Activated naive CD4-positive, alpha-beta T cell treated with anti-CD3 and anti-CD28 coated beads, Interleukin-2, amount 50 U/mL, for 16 hours (primary cell): ENCODE results near the gene NEGR1.

Source experiments
- DNase-seq: peaks from one replicate; pipeline ENCODE4 v3.0.0-alpha.2; 2020

Gene NEGR1

DNA sequence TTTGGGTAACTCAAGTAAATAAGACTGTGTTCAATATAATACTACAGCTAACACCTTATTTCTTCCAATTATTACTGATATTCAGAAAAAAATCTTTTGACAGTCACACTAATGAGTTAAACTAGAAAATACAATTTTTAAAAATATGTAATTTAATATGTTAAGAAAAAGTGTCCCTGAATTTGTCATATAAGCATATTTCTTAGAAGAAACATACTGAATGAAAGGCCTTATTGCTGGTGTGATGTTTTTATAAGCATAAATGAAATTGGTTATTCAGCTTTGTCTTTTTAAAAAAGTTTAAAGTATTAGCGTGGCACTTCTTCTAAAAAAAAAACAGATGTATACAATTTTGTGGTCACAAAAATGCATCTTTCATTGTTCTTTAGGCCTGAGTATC, 267.3 kb downstream of the NEGR1 start:
- DNase-seq, result no peak

DNA sequence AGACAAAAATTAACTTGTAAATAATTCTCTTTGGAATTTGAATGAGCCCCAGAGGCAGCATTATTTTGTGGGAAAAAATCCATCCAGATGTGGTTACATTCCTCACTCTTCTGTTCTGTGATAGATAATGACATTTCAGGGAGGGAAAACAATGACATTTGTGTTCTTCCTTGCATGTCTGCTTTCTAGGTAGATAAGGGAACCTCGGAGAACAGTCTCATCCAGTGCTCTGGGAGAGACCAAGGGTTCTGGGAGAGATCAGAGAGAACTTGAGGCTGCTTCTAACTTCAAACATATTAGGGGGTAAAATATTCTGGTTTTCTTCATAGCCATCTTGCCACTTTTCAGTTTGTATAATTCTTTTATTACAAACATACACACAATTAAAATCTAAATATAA, 269.2 kb downstream of the NEGR1 start:
- DNase-seq, result no peak

DNA sequence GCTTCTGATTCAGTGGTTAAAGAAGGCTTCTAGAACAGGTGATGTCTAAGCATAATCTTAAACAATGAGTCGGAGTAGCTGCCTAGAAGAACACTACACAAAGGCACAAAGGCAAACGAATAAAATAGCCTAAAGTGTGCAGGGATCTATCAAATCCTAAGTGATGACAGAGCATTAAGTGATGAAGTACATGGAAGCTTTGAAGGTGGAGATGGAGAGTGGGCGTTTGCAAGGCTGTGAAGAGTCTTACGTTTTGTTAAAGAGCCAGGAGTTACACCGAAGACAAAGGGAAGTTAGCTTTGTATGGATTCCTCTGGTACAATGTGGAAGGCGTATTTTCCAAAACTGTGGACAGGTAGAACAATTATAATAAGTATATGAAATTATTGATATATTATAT, 270.6 kb downstream of the NEGR1 start:
- DNase-seq, result no peak

DNA sequence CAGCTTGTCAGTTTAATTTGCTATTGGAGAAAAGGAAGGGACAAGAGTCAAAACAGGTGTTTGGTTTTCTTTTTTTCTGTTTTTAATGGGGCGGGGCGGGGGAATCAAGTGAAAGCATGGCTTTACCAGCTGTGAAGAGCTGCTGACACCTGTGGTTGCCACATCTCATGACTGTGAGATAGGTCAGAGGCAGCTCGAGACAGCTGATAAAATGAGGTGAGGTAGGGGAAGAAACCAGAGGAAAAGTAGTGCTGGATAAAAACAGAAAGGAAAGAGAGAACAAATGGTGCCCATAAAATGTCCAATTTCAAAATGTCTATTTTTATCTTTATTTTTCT, 272.3 kb downstream of the NEGR1 start:
- DNase-seq, result no peak

DNA sequence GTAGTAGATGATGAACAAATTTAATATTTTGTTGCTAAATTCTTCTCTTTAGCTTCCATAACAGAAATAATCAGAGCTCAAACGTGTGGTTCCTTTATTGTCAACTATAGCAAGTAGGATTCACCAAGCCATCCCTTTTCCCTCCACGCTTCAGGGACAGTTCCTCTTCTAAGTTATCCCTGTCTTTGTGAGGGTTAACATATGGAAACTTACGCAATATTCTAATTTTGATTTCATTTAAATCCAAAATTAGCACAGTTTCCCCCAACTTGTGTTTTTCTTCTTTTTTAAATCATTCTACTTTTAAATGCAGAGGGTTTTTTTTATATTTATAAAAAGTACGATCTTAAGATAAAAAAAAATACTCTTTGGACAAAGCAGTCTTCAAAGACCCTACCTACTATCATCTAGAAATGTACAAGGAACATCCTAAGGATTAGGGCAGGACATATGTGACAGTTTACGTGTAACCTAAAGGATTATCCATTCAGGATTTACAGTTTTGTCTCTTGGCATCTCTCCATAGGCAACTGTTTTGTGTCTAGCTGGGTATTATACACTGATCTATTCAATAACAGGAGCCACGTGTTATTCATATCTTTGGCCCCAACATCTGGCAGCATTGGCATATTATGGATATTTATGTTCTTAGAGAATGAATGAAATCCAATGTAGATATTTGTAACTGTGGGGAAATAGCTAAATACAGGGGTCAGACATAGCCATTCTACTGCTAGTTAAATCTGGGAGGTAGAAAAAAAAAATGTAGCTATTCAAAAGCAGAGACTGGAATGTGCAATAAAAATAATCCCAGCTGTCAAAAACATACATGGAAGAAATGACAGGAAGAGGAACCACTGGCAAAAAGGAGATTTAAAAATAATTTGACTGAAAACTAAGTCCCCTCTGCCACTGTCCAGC, 272.9 kb downstream of the NEGR1 start:
- no peak for DNase-seq

DNA sequence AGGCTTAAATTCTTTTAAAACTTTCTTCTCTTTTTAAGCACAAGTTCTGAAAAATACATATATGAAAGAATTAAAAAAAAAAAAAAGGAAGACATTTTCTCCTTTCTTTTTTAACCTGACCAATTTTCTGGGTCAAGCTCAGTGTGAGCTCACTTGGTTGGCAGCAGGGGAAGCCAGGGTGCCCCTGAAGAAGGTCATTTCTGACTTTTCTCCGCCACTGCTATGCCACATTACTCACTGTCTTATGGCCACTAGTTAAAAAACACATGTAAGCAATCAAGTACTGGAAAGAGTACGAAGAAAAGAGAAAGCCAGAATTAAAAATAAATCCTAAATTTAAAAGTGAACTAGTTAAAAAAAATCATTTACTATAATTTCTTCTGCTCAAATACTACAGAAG, 275.0 kb downstream of the NEGR1 start:
- no peak for DNase-seq

DNA sequence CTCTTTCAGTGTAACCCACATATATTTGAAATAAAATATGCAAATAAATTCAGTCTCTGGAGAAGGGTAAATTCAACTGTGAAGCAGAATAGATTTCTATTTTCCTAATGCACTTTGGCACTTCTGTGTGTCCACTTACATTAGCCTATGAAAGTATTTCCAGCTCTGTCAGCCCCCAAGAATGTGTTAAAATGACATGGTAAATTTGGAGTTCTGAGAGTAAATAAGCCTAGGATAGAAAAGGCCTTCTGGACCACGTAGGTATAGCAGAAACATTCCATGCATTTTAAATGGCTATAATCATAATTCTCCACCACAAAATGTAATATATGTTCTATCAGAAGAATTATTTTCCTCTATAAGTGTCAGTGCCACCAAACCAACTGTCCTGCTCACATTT, 276.2 kb downstream of the NEGR1 start:
- DNase-seq, result no peak

DNA sequence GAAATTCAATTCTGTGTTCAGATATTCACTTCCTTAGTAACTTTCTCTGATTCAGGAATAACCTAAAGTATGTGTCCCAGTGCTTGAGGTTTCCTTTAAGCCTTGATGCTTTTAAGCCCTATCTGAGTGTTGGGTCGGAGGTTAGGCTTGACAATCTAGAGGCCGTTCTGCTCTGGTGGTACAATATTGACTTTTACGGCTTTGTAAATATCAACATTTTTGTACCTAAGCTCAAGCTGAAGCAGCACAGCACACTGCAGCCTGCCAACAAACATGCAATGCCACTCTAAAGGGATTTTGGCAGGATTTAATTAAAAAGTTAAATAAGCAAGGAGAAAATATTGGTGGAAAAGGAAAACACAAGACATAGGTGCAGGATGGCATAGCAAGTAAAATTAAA, 279.2 kb downstream of the NEGR1 start:
- DNase-seq, result no peak

DNA sequence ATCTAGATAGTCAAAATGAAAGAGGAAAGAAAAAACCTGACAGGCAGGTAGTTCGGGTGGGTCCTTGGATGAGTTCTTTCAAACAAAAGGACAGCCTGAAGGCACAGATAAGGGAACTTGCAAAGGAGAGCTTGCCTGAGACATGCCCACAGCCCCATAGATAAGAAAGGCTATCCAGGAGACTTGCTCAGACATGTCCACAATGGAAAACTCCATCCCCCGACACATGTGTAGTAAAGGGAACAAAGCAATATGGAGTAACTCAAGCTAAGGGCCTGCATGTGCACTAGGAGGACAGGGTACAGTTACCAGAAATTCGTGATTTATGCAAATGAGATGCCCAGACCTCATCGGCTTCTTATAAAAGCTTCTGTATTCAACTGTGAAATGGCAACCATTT, 281.5 kb downstream of the NEGR1 start:
- DNase-seq, result no peak

DNA sequence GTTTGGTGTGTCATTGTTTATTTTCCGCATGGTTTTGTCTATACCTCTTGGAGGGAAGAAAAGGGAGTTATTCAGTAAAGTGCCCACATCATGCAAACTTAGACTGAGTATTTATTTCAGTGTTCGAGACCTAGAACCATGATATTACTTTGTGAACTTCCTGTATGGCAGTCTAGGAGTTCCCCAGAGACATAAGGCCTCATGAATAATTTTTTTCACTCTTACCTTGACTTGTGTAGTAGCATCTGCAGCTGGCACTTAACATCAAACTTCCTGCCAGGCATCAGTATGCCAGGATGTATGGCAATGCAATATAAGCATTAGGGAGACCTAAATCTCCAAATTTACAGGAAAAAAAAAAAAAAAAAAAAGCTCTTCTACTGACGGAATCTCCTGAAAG, 287.7 kb downstream of the NEGR1 start:
- DNase-seq, result no peak

DNA sequence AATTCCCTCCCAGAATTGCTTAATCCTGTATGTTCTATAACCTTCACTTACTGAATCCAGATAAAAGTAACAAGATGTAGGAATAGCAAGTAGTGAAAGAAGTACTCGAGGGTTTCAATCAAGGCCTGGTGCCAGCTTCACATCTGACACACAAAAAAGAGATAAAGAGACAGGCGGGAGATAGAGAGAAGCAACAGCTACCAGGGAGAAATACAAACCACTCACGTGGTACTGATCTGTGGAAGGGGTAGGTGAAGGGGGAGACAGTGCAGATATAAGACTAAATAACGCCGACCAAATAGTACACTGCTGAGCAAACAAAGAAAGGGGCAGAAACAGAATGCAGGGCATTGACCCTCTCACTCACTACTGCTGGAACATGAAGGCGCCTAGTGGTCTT, 295.2 kb downstream of the NEGR1 start:
- DNase-seq, result no peak

DNA sequence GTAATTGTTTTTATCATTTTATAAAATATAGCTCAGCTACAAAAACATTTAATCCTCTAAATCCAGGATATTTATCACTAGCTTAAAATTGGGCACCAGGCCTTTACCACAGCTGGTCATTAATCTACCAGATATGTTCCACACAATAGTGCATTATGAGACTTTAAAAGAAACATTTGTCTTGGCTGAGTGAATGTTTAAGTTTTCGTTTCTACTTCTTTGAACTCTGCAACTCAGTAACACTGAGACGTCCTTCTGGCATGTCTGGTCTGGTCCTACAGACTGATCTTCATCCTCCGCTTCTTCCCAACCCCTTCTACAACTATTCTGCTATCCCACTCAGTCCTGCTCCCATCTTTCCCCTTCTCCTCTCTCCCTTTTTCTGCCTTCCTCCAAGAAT, 296.2 kb downstream of the NEGR1 start:
- DNase-seq, result no peak

DNA sequence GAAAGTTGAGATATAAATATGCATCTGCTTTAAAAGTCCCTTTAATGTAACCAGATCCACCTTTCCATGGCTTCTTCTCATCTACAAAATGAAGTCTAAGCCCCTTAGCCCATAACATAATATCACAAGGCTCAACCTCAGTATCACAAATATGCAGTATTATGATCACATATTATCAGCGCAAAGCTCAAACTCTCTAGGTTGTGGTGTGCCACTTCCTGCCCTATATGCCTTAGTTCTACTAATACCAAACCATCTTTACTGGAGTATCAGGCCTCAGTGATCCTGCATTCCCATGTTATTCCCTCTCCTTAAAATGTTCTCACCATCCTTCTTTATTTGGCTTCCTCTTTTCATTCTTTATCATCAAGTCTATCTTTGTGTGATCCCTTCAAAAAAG, 301.8 kb downstream of the NEGR1 start:
- DNase-seq, result no peak

DNA sequence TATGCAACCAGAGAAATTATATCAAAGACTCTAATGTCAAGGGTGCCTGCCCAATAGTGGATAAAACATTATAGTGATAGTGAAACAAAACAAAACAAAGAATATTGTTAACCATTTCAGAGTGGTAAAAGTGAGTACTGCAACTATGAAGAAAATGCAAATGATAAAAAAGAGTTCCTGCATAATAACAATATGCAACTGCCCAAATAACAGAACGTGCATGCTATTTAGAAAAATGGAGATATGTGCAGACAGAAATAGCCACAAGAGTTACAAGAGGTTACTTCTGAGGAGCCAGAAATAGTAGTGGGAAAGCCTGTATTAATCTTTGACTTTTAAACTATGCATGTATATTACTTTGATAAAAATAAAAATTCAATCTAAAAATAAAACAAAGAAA, 302.5 kb downstream of the NEGR1 start:
- DNase-seq, result no peak

DNA sequence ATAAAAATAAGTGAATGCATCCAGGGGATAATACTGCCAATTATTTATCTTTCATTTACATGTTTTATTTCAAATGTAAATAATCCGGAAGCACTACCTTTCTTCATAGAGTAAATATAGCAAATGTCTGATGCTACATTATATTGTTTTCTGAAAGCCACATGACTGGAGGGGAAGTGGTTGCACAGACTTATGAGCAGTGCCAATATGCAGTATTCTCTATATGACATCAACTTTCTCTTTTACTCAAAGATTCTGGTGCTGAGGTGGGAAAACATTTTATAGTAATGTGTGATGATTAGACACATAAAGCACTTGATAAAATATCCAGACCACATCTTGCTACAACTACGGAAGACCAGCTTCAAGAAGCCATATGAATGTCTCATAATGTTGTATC, 314.7 kb downstream of the NEGR1 start:
- DNase-seq, result no peak

DNA sequence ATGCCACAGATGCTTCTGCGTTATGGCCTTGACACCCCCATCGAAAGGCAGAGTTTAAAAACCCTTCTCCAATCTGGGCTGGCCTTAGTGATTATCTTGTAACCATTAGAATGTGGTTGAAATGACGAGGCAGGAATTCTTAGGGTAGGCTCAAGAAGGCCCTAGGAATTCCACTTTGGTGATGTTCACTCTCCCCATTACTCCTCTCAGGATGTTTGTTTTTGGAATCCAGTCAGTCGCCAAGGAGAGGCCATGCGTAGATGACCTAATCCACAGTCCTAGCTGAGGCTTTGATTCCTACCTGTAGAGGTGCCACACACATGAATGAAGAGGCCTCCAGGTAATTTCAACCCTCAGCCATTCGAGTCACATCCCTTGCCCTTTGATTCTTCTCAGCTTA, 318.2 kb downstream of the NEGR1 start:
- DNase-seq, result no peak

DNA sequence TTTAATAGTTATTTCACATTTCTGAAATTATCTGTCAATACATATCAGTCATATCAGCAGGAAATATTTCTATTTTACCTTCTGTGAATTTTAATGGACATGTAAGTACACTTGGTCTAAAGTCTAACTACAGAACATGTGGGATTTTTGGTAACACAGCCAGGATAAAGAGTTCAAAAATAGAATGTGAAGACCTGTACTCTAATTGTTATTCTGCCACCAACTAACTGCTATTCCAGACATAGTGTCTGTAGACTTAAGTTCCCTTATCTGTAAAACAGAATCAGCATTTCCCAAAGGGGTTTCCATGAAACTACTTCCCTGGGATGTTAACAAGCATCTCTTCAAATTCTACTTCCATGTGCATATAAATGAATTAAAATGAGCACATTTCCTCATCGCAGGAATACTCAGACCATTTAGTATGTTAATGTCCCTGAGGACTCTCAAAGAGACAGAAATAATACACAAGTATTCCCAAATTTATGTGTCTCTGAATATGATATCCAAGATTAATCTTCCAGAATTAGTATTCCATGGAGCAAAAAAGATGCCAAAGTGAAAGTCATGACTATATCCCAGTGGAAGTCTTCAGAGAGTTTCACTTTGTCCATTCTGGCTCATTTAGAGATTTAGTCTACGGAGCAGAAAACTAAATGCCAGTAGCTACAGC, 325.6 kb downstream of the NEGR1 start:
- no peak for DNase-seq

DNA sequence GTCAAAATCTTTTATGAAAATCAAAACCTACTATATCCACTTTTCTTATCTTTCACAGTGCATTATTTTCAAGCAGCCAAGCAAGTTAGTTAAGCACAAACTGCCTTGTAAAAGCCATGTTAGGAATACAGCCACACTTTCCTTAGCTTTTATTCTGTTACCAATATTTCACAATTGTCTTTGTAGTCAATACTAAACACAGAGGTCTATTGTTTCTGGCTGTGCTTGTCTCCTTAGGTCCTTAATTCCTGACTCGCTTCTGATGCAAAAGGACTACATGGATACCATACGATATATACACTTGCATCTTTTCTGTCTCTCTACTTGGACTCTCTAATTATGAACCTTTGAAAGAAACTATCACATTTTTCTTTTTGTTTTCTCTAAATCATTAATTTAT, 331.8 kb downstream of the NEGR1 start:
- no peak for DNase-seq

DNA sequence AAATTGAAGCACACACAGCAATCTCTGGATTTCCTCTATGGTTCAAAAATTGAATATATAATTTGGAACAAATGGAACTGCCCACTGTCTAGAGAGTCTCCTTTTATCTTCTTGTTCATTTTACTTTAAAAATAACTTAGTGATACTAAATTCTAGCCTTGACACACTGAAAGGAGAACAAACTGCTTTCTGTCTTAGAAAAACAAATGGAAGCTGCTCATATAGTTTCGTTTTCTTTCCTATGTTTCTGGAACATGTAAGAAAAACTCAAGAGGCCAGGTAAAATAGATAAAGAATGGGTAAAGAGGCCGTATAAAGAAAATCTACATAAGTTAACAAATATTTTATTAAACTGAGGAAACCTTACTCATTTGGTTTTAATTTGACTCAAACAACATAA, 332.7 kb downstream of the NEGR1 start:
- no peak for DNase-seq

DNA sequence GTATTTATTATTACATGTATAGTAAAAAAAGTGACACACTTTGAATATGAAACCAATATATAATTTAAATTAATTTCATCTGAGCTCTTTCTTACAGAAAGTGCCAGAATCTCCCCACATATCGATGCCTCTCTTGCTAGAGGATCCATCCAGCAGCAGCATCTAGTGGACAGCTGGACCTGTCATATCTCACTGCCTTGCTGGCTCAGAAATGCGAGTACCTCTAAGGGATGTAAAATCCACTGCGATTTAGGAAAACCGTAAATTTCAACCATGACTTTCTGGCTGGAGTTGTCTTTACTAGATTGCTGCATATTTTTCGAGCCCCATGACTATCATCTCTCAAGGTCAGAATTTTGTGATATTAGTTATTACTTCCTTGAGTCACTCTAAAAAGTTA, 333.8 kb downstream of the NEGR1 start:
- no peak for DNase-seq

DNA sequence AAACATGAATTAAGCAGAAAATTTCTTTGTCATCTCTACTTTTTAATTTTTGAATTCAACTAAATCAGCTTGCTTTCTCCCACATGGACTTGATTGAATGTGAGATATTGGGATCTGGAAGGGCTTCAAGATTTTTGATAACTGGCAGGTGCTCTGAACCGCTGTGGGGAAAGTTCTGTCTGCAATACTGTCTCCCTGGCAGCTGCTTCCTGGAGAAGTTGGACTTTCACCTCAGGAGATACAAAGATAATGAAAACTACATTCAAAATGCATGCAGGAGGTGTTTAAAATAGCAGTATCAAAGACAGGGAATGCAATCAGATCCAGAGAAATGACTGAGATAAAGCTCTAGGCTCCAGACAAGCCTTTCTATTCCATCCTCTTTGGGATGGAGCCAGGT, 338.3 kb downstream of the NEGR1 start:
- DNase-seq, result no peak

DNA sequence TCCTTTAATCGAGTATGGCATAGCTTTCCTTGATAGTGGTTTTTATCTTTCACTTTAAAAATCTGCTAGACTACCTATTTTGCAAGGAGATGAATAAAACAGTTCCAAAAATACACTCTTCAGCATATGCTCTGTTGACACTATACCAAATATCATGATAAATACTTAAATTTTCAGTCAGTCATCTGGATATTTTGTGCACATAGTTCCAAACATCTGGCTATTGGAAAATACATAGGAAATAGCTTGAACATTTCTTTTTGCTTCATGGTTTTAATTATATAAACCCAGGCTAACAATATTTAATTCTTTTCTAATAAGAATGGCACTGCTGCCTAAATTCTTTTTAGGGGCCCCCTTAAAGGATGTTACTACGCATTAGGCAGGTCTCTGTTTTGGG, 342.1 kb downstream of the NEGR1 start:
- DNase-seq, result no peak

DNA sequence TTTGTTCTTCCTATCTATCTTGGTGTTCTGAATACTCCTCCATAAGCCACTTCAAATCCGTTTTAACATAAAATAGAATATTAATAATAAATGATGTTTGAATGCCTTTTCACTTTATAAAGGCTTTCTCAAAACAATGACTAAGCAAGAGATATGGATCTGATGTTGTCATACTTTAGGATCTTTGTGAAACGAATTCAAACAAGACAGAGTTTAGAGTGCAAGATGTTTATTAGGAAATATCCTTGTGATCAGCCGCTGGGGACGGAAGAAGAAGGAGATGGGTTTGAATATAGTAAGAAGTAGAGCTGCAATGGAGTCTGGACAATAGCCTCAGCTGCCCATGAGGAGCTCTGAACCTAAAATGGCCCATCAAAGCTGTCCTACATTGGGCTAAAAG, 351.8 kb downstream of the NEGR1 start:
- no peak for DNase-seq

DNA sequence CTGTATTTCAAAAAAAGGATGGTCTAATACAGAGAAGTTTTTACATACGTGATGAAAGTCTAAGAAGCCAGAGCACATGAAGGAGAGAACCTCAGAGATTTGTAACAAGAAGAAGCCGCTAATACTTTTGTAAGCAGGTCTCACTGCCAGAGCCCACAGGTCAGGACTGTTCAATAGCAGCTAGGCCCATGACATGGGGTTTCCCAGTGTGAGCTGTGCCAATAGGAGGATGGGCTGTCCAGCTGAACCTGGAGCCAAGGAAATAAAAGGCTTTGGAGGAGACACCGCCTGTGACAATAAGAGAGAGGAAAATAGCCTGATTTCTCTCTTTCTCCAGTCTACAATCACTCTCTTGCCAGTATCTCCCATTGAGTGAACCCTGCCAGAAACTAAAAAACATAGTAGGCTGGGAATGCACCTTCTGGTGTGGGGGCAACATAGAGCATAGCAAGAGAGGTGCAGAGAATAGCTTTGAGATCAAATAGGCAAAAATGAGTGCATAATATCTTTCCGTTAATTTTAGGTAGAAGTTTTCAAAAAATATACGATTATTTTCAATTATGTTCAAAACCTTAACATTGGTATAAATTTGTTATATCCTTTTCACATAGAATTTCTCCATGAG, 360.3 kb downstream of the NEGR1 start:
- no peak for DNase-seq
